ENCODE data around the gene PRKG1. TPM values are rescaled to one million over a fixed set of nuclear protein-coding genes. Genes with fewer than 3 reads are reported as not detected.

The PRKG1 gene
- total RNA-seq, 1 experiment from 2014 or later = 10.4 TPM

DNA sequence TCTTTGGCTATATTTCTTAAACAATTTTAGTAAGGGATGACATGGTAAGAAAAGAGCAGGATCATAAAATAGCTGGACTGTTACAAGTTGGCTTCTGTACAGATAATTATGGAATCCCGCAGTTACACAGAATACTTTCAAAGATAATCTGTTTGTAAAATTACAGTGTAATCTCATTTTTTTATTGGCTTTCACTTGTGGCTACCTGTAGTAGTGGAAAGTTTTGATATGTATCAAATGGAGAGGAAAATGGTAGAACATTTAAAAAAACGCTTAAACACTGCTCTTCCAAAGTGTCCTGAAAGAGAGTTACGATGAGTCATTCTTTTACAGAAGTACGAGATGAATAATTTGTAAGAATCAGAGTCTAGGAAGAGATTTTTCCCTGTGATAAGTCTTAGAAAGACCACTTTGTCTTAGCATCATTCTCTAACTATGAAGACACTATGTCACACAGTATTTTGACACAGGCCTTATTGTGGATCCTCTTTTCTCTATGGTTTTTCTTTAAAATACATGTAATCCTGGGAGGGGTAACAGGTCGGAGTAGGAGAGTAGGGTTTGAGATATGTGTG lies 1024.8 kb downstream of the PRKG1 start:
- no peak overlapping the region for H2AFZ ChIP-seq (ENCODE audit: low read length)
- no peak overlapping the region for H3K4ac ChIP-seq (ENCODE audit: low read depth, low read length)
- WGBS (ENCODE audit: extremely low coverage, insufficient read length, low lambda C conversion rate) = 100% methylated on average over 1 of the region's 5 CpGs
- H3K27ac Mint-ChIP-seq = no peak overlapping the region; a peak in 1 of 7 replicates
- H3K23ac ChIP-seq (ENCODE audit: insufficient read length, low read depth, low read length) = no peak overlapping the region
- no peak overlapping the region for H3T11ph ChIP-seq (ENCODE audit: low read length)
- H3K27me3 Mint-ChIP-seq (ENCODE audit: low read depth) = no peaks in the 10 kb centered on the region
- H3K23me2 ChIP-seq (ENCODE audit: insufficient read length, low read depth, low read length, poor library complexity, severe bottlenecking) = no peaks in the 10 kb centered on the region
- no peak overlapping the region for H3K4me2 ChIP-seq (ENCODE audit: insufficient read depth, insufficient read length, low read length)
- no peak overlapping the region for H4K91ac ChIP-seq (ENCODE audit: insufficient read length, low read depth, low read length)
- H2BK120ac ChIP-seq (ENCODE audit: low read depth, low read length, poor library complexity, severe bottlenecking) = no peak overlapping the region
- no peak overlapping the region for H3K27ac ChIP-seq (ENCODE audit: insufficient read length, low read depth, low read length)
- H3K79me2 ChIP-seq (ENCODE audit: insufficient read depth, low read length) = no peaks in the 10 kb centered on the region
- DNase-seq = no peak
- no peak overlapping the region for H2BK20ac ChIP-seq (ENCODE audit: low read depth, low read length, poor library complexity, severe bottlenecking)
- no peak overlapping the region for H2BK12ac ChIP-seq (ENCODE audit: insufficient read length, low read depth, low read length)
- no peak overlapping the region for H3K4me3 Mint-ChIP-seq
- H2BK5ac ChIP-seq (ENCODE audit: insufficient read length, low read length) = no peak overlapping the region
- no peak overlapping the region for H3K9ac ChIP-seq (ENCODE audit: extremely low read depth, insufficient read length, low read length)
- peaks cover 16 to 25% of the 10 kb centered on the region in 2 experiments for H3K4me1 Mint-ChIP-seq
- peaks cover 2% of the 10 kb centered on the region; the same call in 1 of the 2 replicates for H3K4me1 ChIP-seq (ENCODE audit: insufficient read depth, low read length)
- H3K14ac ChIP-seq (ENCODE audit: insufficient read depth, low read length) = no peak overlapping the region
- peaks cover 3 to 4% of the 10 kb centered on the region in 2 experiments; a peak in 3 of 5 replicates for H3K9me3 Mint-ChIP-seq
- H3K27me3 ChIP-seq (ENCODE audit: insufficient read depth, low read length) = no peaks in the 10 kb centered on the region
- no peak overlapping the region for H4K5ac ChIP-seq (ENCODE audit: insufficient read length, low read depth, low read length)
- H3K36me3 Mint-ChIP-seq (ENCODE audit: insufficient read depth in 1 of 3, low read depth in 3 of 3) = peaks cover 4 to 6% (median 6%) of the 10 kb centered on the region in 3 experiments; a peak in 6 of 7 replicates
- TF ChIP-seq, protein P1, sequence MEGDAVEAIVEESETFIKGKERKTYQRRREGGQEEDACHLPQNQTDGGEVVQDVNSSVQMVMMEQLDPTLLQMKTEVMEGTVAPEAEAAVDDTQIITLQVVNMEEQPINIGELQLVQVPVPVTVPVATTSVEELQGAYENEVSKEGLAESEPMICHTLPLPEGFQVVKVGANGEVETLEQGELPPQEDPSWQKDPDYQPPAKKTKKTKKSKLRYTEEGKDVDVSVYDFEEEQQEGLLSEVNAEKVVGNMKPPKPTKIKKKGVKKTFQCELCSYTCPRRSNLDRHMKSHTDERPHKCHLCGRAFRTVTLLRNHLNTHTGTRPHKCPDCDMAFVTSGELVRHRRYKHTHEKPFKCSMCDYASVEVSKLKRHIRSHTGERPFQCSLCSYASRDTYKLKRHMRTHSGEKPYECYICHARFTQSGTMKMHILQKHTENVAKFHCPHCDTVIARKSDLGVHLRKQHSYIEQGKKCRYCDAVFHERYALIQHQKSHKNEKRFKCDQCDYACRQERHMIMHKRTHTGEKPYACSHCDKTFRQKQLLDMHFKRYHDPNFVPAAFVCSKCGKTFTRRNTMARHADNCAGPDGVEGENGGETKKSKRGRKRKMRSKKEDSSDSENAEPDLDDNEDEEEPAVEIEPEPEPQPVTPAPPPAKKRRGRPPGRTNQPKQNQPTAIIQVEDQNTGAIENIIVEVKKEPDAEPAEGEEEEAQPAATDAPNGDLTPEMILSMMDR (conservative IDR thresholded peaks at IDR 0.05) = no peak
- no peak overlapping the region for H3K18ac ChIP-seq (ENCODE audit: insufficient read length, low read depth, low read length)
- no peaks in the 10 kb centered on the region for H4K20me1 ChIP-seq (ENCODE audit: control insufficient read depth, insufficient read depth, insufficient read length)
- no peak overlapping the region for H2BK15ac ChIP-seq (ENCODE audit: low read depth, low read length)
- no peaks in the 10 kb centered on the region for H3K79me1 ChIP-seq (ENCODE audit: insufficient read depth, low read depth, low read length, poor library complexity, severe bottlenecking)
- no peak overlapping the region for H3K56ac ChIP-seq (ENCODE audit: insufficient read length, low read depth, low read length)
- H4K8ac ChIP-seq (replicated peaks; ENCODE audit: insufficient read length, low read depth, low read length) = no peak overlapping the region
- no peak overlapping the region for H2AK5ac ChIP-seq (ENCODE audit: insufficient read length, low read length)
- no peaks in the 10 kb centered on the region for H3K9me3 ChIP-seq (ENCODE audit: control insufficient read depth, low read depth, low read length)

Measured in H9 (cell line).